ENCODE data around the gene JADE1.

- TF ChIP-seq TAF1 (IDR thresholded peaks at IDR 0.05; ENCODE audit: borderline replicate concordance, low read depth, low read length) (no peak), POLR2A (IDR thresholded peaks at IDR 0.05; ENCODE audit: low read depth, low read length) (no peak)
These were observed 60.4 kb downstream of the JADE1 start for GRCh38 chr4:128869776-128870509.

All from GM12892 (cell line).